Motor neuron (in vitro differentiated cells): ENCODE measurements around the gene TSPAN13. TPM values are rescaled to one million over a fixed set of nuclear protein-coding genes. Genes with fewer than 3 reads are reported as not detected.

Source experiments
- total RNA-seq, 8 experiments: library from RNA; unstranded; fragments of 300-600 nt; gene quantifications; 2 replicates each; pipeline versions ENCODE4 v1.2.3 to v1.2.4, GENCODE V29; 2022

Gene TSPAN13
- total RNA-seq, 8 experiments from 2014 or later, result 0.51 to 99.1 (median 67.3) TPM

Other genes with a start within 250 kb of the TSPAN13 start
- gene LRRC72, start 226.9 kb upstream of the TSPAN13 start, total RNA-seq, result not detected
- 10 to 100 TPM; 10.6 to 40.7 (median 32.1) TPM for gene ANKMY2, start 108.0 kb upstream of the TSPAN13 start, total RNA-seq
- gene BZW2, start 107.6 kb upstream of the TSPAN13 start, total RNA-seq, result 100 to 1,000 TPM in 6 of 8 experiments, 10 to 100 TPM in 2; 32.3 to 194 (median 111) TPM
- gene AGR2, start 51.2 kb downstream of the TSPAN13 start, total RNA-seq, result under 1 TPM in 5 of 8 experiments, not detected in 3; 0.31 to 0.85 (median 0.54) TPM
- 1 to 10 TPM in 1 of 8 experiments, not detected in 7; 1.3 TPM for gene AGR3, start 128.2 kb downstream of the TSPAN13 start, total RNA-seq